Upper lobe of left lung (tissue), 6 donors: ENCODE results near the gene WNT6. TPM values are rescaled to one million over a fixed set of nuclear protein-coding genes. Genes with fewer than 3 reads are reported as not detected.
"Not testable (repeated sequence)": the region's sequence is repeated elsewhere in the genome, so short reads cannot be mapped to it uniquely, and the experiment has no call there.

Experiments used
- ATAC-seq, 2 donors: fragments of 200-7000 bp; cut with Tn5 transposase; one replicate each; pipeline ENCODE4 v1.9.1; 2022; ENCODE audit warnings: mild to moderate bottlenecking in 2 of 2, moderate library complexity in 2 of 2; ENCODE audit not compliant: low FRiP score in 2 of 2
- DNase-seq, 2 donors: peaks; one replicate each; pipeline ENCODE4 v3.0.0-alpha.2; 2019 to 2020
- H3K27ac ChIP-seq, 4 donors: fragments of 200-600 bp; sonication (generic); one replicate each; pipeline ENCODE4 v1.5.1; 2016 to 2019
- H3K27me3 ChIP-seq, 4 donors: fragments of 200-600 bp; sonication (generic); one replicate each; pipeline ENCODE4 v1.5.1; 2017 to 2019
- H3K36me3 ChIP-seq, 4 donors: fragments of 200-600 bp; sonication (generic); one replicate each; pipeline ENCODE4 v1.5.1; 2016 to 2019
- H3K4me1 ChIP-seq, 4 donors: fragments of 200-600 bp; sonication (generic); one replicate each; pipeline ENCODE4 v1.5.1; 2018 to 2019
- H3K4me3 ChIP-seq, 4 donors: fragments of 200-600 bp; sonication (generic); one replicate each; pipeline ENCODE4 v1.5.1; 2017 to 2019; ENCODE audit warnings: mild to moderate bottlenecking in 2 of 4, moderate library complexity in 1 of 4
- H3K9me3 ChIP-seq, 4 donors: fragments of 200-600 bp; sonication (generic); one replicate each; pipeline ENCODE4 v1.5.1; 2018 to 2019
- EP300 ChIP-seq, 4 donors: sonication (generic); formaldehyde crosslinking; IDR thresholded peaks; one replicate each; pipeline ENCODE4 v1.5.1; 2017; ENCODE audit warnings: antibody characterized with exemption in 4 of 4, control low read depth in 2 of 4
- POLR2A ChIP-seq, 4 donors: fragments of 450-650 bp; IDR thresholded peaks; one replicate each; pipeline ENCODE4 v1.5.1; 2016 to 2017; ENCODE audit warnings: antibody characterized with exemption in 4 of 4, mild to moderate bottlenecking in 2 of 4
- POLR2AphosphoS5 ChIP-seq, 2 donors: sonication (generic); formaldehyde crosslinking; IDR thresholded peaks; one replicate each; pipeline ENCODE4 v1.5.1; 2017; ENCODE audit warnings: antibody characterized with exemption in 2 of 2
- WGBS, 2 donors: methylation state at CpG; one replicate each; pipeline ENCODE4 v1.1.5; 2017 to 2018; 5-methylcytosine and 5-hydroxymethylcytosine counted together
- total RNA-seq, 6 donors: library from RNA; depleted of rRNA in 4 of 6; stranded (reverse); fragments of >200 nt in 4 of 6; gene quantifications; one replicate each; pipeline versions ENCODE4 v1.1.0 to v1.2.1, GENCODE V29; 2016 to 2021
- TF ChIP-seq, protein P1 (sequence below), 6 experiments: fragments of 450-650 bp in 4 of 6; fragments of 200-600 bp in 2 of 6; sonication (generic) in 2 of 6; IDR thresholded peaks; one replicate each; pipeline ENCODE4 v1.5.1; 2016 to 2019; ENCODE audit warnings: antibody characterized with exemption in 6 of 6
- donor health status: DM: no; HTN: no; CAD: no; lungs with moderate emphysema.
- donor health status: DM: no; HTN: yes; CAD: no; lungs with severe emphysema.

Gene WNT6
- total RNA-seq, 6 donors from 2014 or later = 0.31 to 4.2 (median 0.44) TPM; not detected in 3

DNA sequence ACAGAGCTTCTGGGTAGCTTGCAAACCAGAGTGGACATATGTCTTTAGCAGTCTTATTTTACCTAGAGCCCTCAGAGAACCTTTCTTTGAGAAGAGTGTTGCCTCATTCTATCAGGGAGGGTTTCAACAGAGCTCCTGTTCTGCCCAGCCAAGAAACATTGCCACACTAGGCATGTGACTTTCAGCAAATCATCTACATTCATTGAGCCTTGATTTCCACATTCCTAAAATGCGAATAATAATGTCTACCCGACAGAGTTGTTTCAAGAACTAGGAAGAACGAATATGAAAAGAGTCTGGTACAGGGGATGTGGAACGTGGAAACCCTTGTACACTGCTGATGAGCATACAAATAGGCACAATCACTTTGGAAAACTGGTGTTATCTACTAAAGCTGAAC is 20.2 kb upstream of the WNT6 start:
- no peak overlapping the region for H3K4me3 ChIP-seq
- TF ChIP-seq POLR2A (IDR thresholded peaks at IDR 0.05) (no peak), EP300 (IDR thresholded peaks at IDR 0.05) (peak in 1 of 4 donors; percentile 66), POLR2AphosphoS5 (IDR thresholded peaks at IDR 0.05) (peak; percentile 8 to 53)
- TF ChIP-seq, protein P1, sequence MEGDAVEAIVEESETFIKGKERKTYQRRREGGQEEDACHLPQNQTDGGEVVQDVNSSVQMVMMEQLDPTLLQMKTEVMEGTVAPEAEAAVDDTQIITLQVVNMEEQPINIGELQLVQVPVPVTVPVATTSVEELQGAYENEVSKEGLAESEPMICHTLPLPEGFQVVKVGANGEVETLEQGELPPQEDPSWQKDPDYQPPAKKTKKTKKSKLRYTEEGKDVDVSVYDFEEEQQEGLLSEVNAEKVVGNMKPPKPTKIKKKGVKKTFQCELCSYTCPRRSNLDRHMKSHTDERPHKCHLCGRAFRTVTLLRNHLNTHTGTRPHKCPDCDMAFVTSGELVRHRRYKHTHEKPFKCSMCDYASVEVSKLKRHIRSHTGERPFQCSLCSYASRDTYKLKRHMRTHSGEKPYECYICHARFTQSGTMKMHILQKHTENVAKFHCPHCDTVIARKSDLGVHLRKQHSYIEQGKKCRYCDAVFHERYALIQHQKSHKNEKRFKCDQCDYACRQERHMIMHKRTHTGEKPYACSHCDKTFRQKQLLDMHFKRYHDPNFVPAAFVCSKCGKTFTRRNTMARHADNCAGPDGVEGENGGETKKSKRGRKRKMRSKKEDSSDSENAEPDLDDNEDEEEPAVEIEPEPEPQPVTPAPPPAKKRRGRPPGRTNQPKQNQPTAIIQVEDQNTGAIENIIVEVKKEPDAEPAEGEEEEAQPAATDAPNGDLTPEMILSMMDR (IDR thresholded peaks at IDR 0.05) = no peak
- no peaks in the 10 kb centered on the region for H3K36me3 ChIP-seq
- H3K9me3 ChIP-seq = peaks cover 0 to 5% (median 2%) of the 10 kb centered on the region in 4 donors
- H3K27me3 ChIP-seq = no peaks in the 10 kb centered on the region
- peak overlapping the region in 2 of 4 donors; percentile 22 to 66 for H3K27ac ChIP-seq
- peak in 1 of 2 donors; percentile 56 for ATAC-seq
- H3K4me1 ChIP-seq = no peaks in the 10 kb centered on the region
- WGBS, 2 donors = 40 to 56% methylated on average over 4 of the region's 4 CpGs
- DNase-seq = peak in 1 of 2 donors; percentile 46

DNA sequence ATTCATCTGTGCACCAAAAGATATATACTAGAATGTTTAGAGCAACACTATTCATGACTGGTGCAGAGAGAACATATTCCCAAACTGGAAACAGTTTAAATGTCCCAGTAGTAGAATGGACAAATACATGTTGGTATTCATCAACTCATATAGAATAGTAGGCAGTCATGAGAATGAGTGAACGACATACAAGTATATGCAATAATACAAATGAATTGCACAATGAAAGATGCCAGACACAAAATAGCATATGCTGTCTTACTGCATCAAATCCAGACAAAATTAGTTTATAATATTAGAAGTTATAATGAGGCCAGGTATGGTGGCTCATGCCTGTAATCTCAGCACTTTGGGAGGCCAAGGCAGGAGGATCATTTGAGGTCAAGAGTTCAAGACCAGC is 19.7 kb upstream of the WNT6 start:
- DNase-seq (no peak), ATAC-seq (no peak)
- Histone ChIP-seq H3K27ac (no peak overlapping the region), H3K36me3 (no peaks in the 10 kb centered on the region), H3K4me1 (no peaks in the 10 kb centered on the region), H3K27me3 (no peaks in the 10 kb centered on the region), H3K9me3 (peaks cover 0 to 5% (median 2%) of the 10 kb centered on the region in 4 donors), H3K4me3 (no peak overlapping the region)
- TF ChIP-seq POLR2AphosphoS5 (IDR thresholded peaks at IDR 0.05) = no peak
- TF ChIP-seq POLR2A (IDR thresholded peaks at IDR 0.05) = no peak
- TF ChIP-seq, protein P1 (IDR thresholded peaks at IDR 0.05) = no peak
- WGBS, 2 donors = 76 to 86% methylated on average over 1 of the region's 1 CpG

DNA sequence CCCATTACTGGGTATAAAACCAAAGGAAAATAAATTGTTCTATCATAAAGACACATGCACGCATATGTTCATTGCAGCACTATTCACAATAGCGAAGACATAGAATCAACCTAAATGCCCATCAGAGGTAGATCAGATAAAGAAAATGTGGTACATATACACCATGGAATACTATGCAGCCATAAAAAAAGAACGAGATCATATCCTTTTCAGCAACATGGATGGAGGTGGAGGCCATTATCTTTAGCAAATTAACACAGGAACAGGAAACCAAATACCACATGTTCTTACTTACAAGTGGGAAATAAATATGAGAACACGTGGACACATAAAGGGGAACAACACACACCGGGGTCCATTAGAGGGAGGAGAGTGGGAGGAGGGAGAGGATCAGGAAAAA is 15.3 kb upstream of the WNT6 start:
- DNase-seq, H3K27me3 ChIP-seq, H3K36me3 ChIP-seq, H3K4me1 ChIP-seq, ATAC-seq, H3K4me3 ChIP-seq, H3K9me3 ChIP-seq, H3K27ac ChIP-seq: not testable (repeated sequence)
- 73 to 80% methylated on average over 5 of the region's 5 CpGs for WGBS, 2 donors

DNA sequence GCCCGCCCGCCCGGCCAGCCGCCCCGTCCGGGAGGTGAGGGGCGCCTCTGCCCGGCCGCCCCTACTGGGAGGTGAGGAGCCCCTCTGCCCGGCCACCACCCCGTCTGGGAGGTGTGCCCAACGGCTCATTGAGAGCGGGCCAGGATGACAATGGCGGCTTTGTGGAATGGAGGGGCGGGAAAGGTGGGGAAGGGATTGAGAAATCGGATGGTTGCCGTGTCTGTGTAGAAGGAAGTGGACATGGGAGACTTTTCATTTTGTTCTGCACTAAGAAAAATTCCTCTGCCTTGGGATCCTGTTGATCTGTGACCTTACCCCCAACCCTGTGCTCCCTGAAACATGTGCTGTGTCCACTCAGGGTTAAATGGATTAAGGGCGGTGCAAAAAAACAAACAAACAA is 12.6 kb upstream of the WNT6 start:
- not testable (repeated sequence) for ATAC-seq, H3K9me3 ChIP-seq, H3K4me3 ChIP-seq, H3K27me3 ChIP-seq, H3K27ac ChIP-seq, H3K4me1 ChIP-seq, DNase-seq, H3K36me3 ChIP-seq
- 73 to 84% methylated on average over 9 to 14 of the region's 18 CpGs for whole genome bisulfite sequencing, 2 donors

DNA sequence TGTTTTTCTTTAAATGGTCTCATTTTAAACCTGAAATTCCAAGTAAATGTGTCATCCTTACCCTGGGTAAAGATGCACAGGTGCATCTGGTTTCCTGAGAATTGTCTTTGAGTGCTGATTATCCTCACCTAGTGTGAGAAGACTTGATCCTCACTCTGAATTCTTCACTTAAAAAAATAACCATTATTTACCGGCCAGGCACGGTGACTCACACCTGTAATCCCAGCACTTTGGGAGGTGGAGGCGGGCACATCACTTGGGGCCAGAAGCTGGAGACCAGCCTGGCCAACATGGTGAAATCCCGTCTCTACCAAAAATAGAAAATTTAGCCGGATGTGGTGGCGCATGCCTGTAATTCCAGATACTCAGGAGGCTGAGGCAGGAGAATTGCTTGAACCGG is 9.9 kb upstream of the WNT6 start:
- no peaks in the 10 kb centered on the region for H3K36me3 ChIP-seq
- no peak overlapping the region for H3K27ac ChIP-seq
- 66 to 81% methylated on average over 4 to 7 of the region's 7 CpGs for WGBS, 2 donors
- peaks cover 0 to 7% (median 2%) of the 10 kb centered on the region in 4 donors for H3K4me1 ChIP-seq
- ATAC-seq (no peak), DNase-seq (no peak)
- TF ChIP-seq POLR2A (IDR thresholded peaks at IDR 0.05) = no peak
- no peak for TF ChIP-seq POLR2AphosphoS5 (IDR thresholded peaks at IDR 0.05)
- TF ChIP-seq, protein P1 (IDR thresholded peaks at IDR 0.05) = no peak
- TF ChIP-seq EP300 (IDR thresholded peaks at IDR 0.05) = no peak
- no peaks in the 10 kb centered on the region for H3K9me3 ChIP-seq
- no peaks in the 10 kb centered on the region for H3K27me3 ChIP-seq
- no peak overlapping the region for H3K4me3 ChIP-seq

DNA sequence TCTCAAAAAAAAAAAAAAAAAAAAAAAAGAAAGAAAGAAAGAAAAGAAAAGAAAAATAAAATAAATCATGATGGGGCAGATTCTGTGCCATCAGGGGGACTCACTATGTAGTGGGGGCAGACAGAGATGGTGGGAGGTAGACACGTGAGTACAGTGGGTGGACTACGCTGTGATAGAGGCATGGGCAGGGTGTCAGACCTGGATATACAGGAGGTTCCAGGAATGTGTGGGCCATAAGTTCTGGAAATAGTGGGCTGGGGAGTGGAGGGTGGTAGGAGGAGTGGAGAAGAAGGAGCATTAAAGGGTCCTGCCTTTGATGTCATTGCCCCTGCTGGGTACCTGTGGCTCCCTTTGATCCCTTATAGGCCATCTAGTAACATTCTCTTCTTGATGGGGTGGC is 8.8 kb upstream of the WNT6 start:
- TF ChIP-seq POLR2AphosphoS5 (IDR thresholded peaks at IDR 0.05) (no peak), POLR2A (IDR thresholded peaks at IDR 0.05) (no peak), EP300 (IDR thresholded peaks at IDR 0.05) (no peak)
- TF ChIP-seq, protein P1 (IDR thresholded peaks at IDR 0.05) = no peak
- ATAC-seq (no peak), DNase-seq (no peak)
- no peak overlapping the region for H3K27ac ChIP-seq
- H3K4me1 ChIP-seq = peaks cover 0 to 7% (median 2%) of the 10 kb centered on the region in 4 donors
- 79 to 84% methylated on average over 2 of the region's 2 CpGs for WGBS, 2 donors
- no peaks in the 10 kb centered on the region for H3K36me3 ChIP-seq
- H3K27me3 ChIP-seq = peaks cover 0 to 5% (median 0%) of the 10 kb centered on the region in 4 donors
- H3K4me3 ChIP-seq = no peak overlapping the region
- H3K9me3 ChIP-seq = no peaks in the 10 kb centered on the region
